GM21576 (cell line): ENCODE measurements around the gene BAAT.
"Not testable (repeated sequence)": the region's sequence is repeated elsewhere in the genome, so short reads cannot be mapped to it uniquely, and the experiment has no call there.

Source experiments
- ATAC-seq: cut with Tn5 transposase; IDR thresholded peaks from one replicate; pipeline ENCODE4 v1.9.1; 2021; ENCODE audit warnings: mild to moderate bottlenecking, moderate library complexity; ENCODE audit not compliant: unreplicated experiment

The BAAT gene

GRCh38 chr9:101365181-101365580 is 19.6 kb downstream of the BAAT start:
- ATAC-seq = no peak

GRCh38 chr9:101362450-101362849 is 22.4 kb downstream of the BAAT start:
- no peak for ATAC-seq

GRCh38 chr9:101360647-101361046 is 24.2 kb downstream of the BAAT start:
- no peak for ATAC-seq

- no peak for ATAC-seq
These were observed 25.1 kb downstream of the BAAT start for GRCh38 chr9:101359679-101360078.

GRCh38 chr9:101356619-101357018 is 28.2 kb downstream of the BAAT start:
- no peak for ATAC-seq

GRCh38 chr9:101354765-101355708 is 29.8 kb downstream of the BAAT start:
- no peak for ATAC-seq

GRCh38 chr9:101354143-101354764 is 30.6 kb downstream of the BAAT start:
- ATAC-seq = no peak

- ATAC-seq = no peak
These were observed 31.1 kb downstream of the BAAT start for GRCh38 chr9:101353683-101354082.

GRCh38 chr9:101352892-101353463 is 31.8 kb downstream of the BAAT start:
- no peak for ATAC-seq

GRCh38 chr9:101350285-101350684 is 34.5 kb downstream of the BAAT start:
- no peak for ATAC-seq

GRCh38 chr9:101342595-101342994 is 42.2 kb downstream of the BAAT start:
- no peak for ATAC-seq

GRCh38 chr9:101341958-101342357 is 42.8 kb downstream of the BAAT start:
- no peak for ATAC-seq

GRCh38 chr9:101337237-101337636 is 47.6 kb downstream of the BAAT start:
- no peak for ATAC-seq

- no peak for ATAC-seq
These were observed 48.7 kb downstream of the BAAT start for GRCh38 chr9:101336091-101336490.

GRCh38 chr9:101333926-101334702 is 50.7 kb downstream of the BAAT start:
- ATAC-seq = no peak

GRCh38 chr9:101333490-101333889 is 51.3 kb downstream of the BAAT start:
- no peak for ATAC-seq

GRCh38 chr9:101332362-101332761 is 52.4 kb downstream of the BAAT start:
- ATAC-seq = no peak

- not testable (repeated sequence) for ATAC-seq
These were observed 57.3 kb downstream of the BAAT start for GRCh38 chr9:101327422-101327909.

- ATAC-seq = no peak
These were observed 58.3 kb downstream of the BAAT start for GRCh38 chr9:101326501-101326900.

- ATAC-seq = no peak
These were observed 58.8 kb downstream of the BAAT start for GRCh38 chr9:101326035-101326434.

- ATAC-seq = no peak
These were observed 59.8 kb downstream of the BAAT start for GRCh38 chr9:101325053-101325452.
